SK-N-SH (cell line): ENCODE data around the gene FOXF1. TPM values are rescaled to one million over a fixed set of nuclear protein-coding genes. Genes with fewer than 3 reads are reported as not detected.

Experiments used
- CTCF ChIA-PET: fragments of 300-600, 350-600 bp; formaldehyde crosslinking; extraction: SDS; loops from one replicate; lab custom pipeline; 2021; lab: Yijun Ruan, JAX
- POLR2A ChIA-PET: fragments of 350-600 bp; sonication (Branson Sonifier 250); formaldehyde crosslinking; extraction: SDS; loops from one replicate; lab custom pipeline; 2020; ENCODE audit warnings: antibody characterized with exemption, inconsistent platforms; lab: Yijun Ruan, JAX
- DNase-seq: peaks from one replicate; pipeline ENCODE4 v3.0.0; 2012
- H2AFZ ChIP-seq: fragments of 200-600 bp; sonication (generic); 2 replicates; pipeline ENCODE4 v1.8.1; 2016; ENCODE audit warnings: antibody characterized with exemption, mild to moderate bottlenecking, low read depth
- H3F3A ChIP-seq: fragments of 200-600 bp; sonication (generic); replicated peaks from 2 replicates; pipeline ENCODE3; 2016; ENCODE audit warnings: antibody characterized with exemption, mild to moderate bottlenecking; ENCODE audit not compliant: insufficient read depth
- H3K27ac ChIP-seq, 2 experiments: fragments of 200-500 bp in 1 of 2; fragments of 200-600 bp in 1 of 2; sonication (Bioruptor generic) in 1 of 2; sonication (generic), shearing (Covaris generic) in 1 of 2; 2 replicates each; pipeline versions ENCODE4 v1.5.1 to v1.6.1; 2014 to 2016; ENCODE audit warnings: low read depth in 2 of 2, inconsistent platforms in 1 of 2, low read length in 1 of 2, mild to moderate bottlenecking in 1 of 2, mixed read lengths in 1 of 2
- H3K27me3 ChIP-seq: fragments of 200-600 bp; sonication (generic), shearing (Covaris generic); 2 replicates; pipeline ENCODE4 v1.6.1; 2016; ENCODE audit warnings: mixed run types; ENCODE audit not compliant: insufficient read depth
- H3K36me3 ChIP-seq, 2 experiments: fragments of 200-500 bp in 1 of 2; fragments of 200-600 bp in 1 of 2; sonication (Bioruptor generic) in 1 of 2; sonication (generic) in 1 of 2; replicated peaks in 1 of 2; 2 replicates each; pipeline versions ENCODE3 to v1.5.1; 2014 to 2016; ENCODE audit warnings: low read length in 1 of 2, mild to moderate bottlenecking in 1 of 2; ENCODE audit not compliant: insufficient read depth in 2 of 2, control insufficient read depth in 1 of 2
- H3K4me1 ChIP-seq, 2 experiments: fragments of 200-500 bp in 1 of 2; fragments of 200-600 bp in 1 of 2; sonication (Bioruptor generic) in 1 of 2; sonication (generic), shearing (Covaris generic) in 1 of 2; 2 replicates each; pipeline versions ENCODE4 v1.5.1 to v1.6.1; 2014 to 2016; ENCODE audit warnings: low read depth in 1 of 2, low read length in 1 of 2, mixed run types in 1 of 2; ENCODE audit not compliant: insufficient read depth in 2 of 2, control insufficient read depth in 1 of 2
- H3K4me2 ChIP-seq: fragments of 200-600 bp; sonication (generic), shearing (Covaris generic); 2 replicates; pipeline ENCODE4 v1.6.1; 2017; ENCODE audit warnings: mixed run types
- H3K4me3 ChIP-seq, 2 experiments: fragments of 200-500 bp in 1 of 2; fragments of 200-600 bp in 1 of 2; sonication (Bioruptor generic) in 1 of 2; sonication (generic), shearing (Covaris generic) in 1 of 2; 2 replicates each; pipeline versions ENCODE4 v1.5.1 to v1.8.1; 2014 to 2016; ENCODE audit warnings: low read depth in 2 of 2, inconsistent platforms in 1 of 2, low read length in 1 of 2, mild to moderate bottlenecking in 1 of 2, mixed read lengths in 1 of 2, moderate library complexity in 1 of 2
- H3K79me2 ChIP-seq: fragments of 200-600 bp; sonication (generic); 2 replicates; pipeline ENCODE4 v1.8.1; 2017; ENCODE audit warnings: mild to moderate bottlenecking; ENCODE audit not compliant: insufficient read depth
- H3K9ac ChIP-seq: fragments of 200-600 bp; sonication (generic); 2 replicates; pipeline ENCODE4 v1.6.1; 2017; ENCODE audit warnings: mixed run types
- H3K9me2 ChIP-seq: fragments of 200-600 bp; sonication (generic); 2 replicates; pipeline ENCODE4 v1.6.1; 2017; ENCODE audit warnings: mixed run types
- H3K9me3 ChIP-seq: fragments of 200-600 bp; sonication (generic); 2 replicates; pipeline ENCODE4 v1.6.1; 2017; ENCODE audit warnings: mixed run types, mild to moderate bottlenecking, moderate library complexity
- H4K20me1 ChIP-seq: fragments of 200-600 bp; sonication (generic); 2 replicates; pipeline ENCODE4 v1.6.1; 2017; ENCODE audit warnings: mild to moderate bottlenecking, mixed run types; ENCODE audit not compliant: insufficient read depth
- CTCF ChIP-seq: fragments of 200-600 bp; sonication (generic); IDR thresholded peaks from 2 replicates; pipeline ENCODE4 v1.6.1; 2017; ENCODE audit warnings: antibody characterized with exemption, mild to moderate bottlenecking, moderate library complexity
- IRF3 ChIP-seq: fragments of 150-350 bp; IDR thresholded peaks from 2 replicates; pipeline ENCODE4 v1.6.1; 2016; ENCODE audit warnings: mild to moderate bottlenecking, low read depth, low read length
- REST ChIP-seq: IDR thresholded peaks from 2 replicates; pipeline ENCODE4 v1.6.1; 2012; ENCODE audit warnings: mild to moderate bottlenecking, low read depth, low read length, moderate library complexity
- SMC3 ChIP-seq: IDR thresholded peaks from 2 replicates; pipeline ENCODE4 v1.6.1; 2012; ENCODE audit warnings: low read depth, low read length, improper control_type of control experiment
- WGBS: methylation state at CpG from one replicate; pipeline ENCODE4 v1.1.6; 2017; ENCODE audit warnings: low lambda C conversion rate; 5-methylcytosine and 5-hydroxymethylcytosine counted together
- polyA plus RNA-seq, 3 experiments: library from polyadenylated mRNA; depleted of rRNA; stranded (reverse); fragments of >200 nt; gene quantifications; 2 replicates each; pipeline ENCODE4 v1.2.3, GENCODE V29; 2012

Gene FOXF1
- polyA plus RNA-seq, 1 of the 3 experiments (the other 2 are of a cell fraction), result 0.02 TPM

GRCh38 chr16:86519649-86520316 lies 9.5 kb downstream of the FOXF1 start (continued):
- TF ChIP-seq REST, result no peak

GRCh38 chr16:86520317-86521210 lies 10.2 kb downstream of the FOXF1 start:
- 5% methylated on average over 24 of the region's 30 CpGs for WGBS
- peak overlapping the region; percentile 59 for H3K4me2 ChIP-seq
- peak overlapping the region in 1 of 2 experiments; percentile 38; a peak in 2 of 4 replicates for H3K4me3 ChIP-seq
- no peaks in the 10 kb centered on the region for H3F3A ChIP-seq
- no peaks in the 10 kb centered on the region for H3K79me2 ChIP-seq
- no peaks in the 10 kb centered on the region for H3K9me2 ChIP-seq
- TF ChIP-seq IRF3, result no peak
- no peak overlapping the region for H3K9ac ChIP-seq
- H3K4me1 ChIP-seq, result no peaks in the 10 kb centered on the region
- no peaks in the 10 kb centered on the region for H4K20me1 ChIP-seq
- no peaks in the 10 kb centered on the region for H3K9me3 ChIP-seq
- no peak for DNase-seq
- no peak overlapping the region for H2AFZ ChIP-seq
- no peak overlapping the region for H3K27ac ChIP-seq
- ChIA-PET CTCF (interaction anchor here (0.5 to 10.0 kb wide), 33 partner anchors 7 to 701 kb away, joined by 3 to 178 read pairs (median 4); partner anchors contain the start of gene FOXF1), POLR2A (no interaction called here)
- H3K36me3 ChIP-seq, result no peaks in the 10 kb centered on the region
- H3K27me3 ChIP-seq, result peaks cover 74% of the 10 kb centered on the region

- Histone ChIP-seq H3K27ac (no peak overlapping the region), H3K4me1 (no peaks in the 10 kb centered on the region), H2AFZ (no peak overlapping the region), H3K9me3 (no peaks in the 10 kb centered on the region), H3K4me2 (no peak overlapping the region), H3K27me3 (peaks cover 64% of the 10 kb centered on the region), H3K36me3 (no peaks in the 10 kb centered on the region), H3K4me3 (no peak overlapping the region), H4K20me1 (no peaks in the 10 kb centered on the region), H3K79me2 (no peaks in the 10 kb centered on the region), H3F3A (no peaks in the 10 kb centered on the region), H3K9me2 (no peaks in the 10 kb centered on the region), H3K9ac (no peak overlapping the region)
- ChIA-PET CTCF (interaction anchor here (0.9 to 10.0 kb wide), 14 partner anchors 9 to 700 kb away, joined by 3 to 178 read pairs (median 6); partner anchors contain the start of gene FOXF1), POLR2A (no interaction called here)
- peak; percentile 21; the same call in 1 of the 2 replicates for TF ChIP-seq CTCF
- no peak for TF ChIP-seq SMC3
- 31% methylated on average over 27 of the region's 35 CpGs for WGBS
- no peak for DNase-seq
These were observed 11.2 kb downstream of the FOXF1 start for GRCh38 chr16:86521236-86522197.
